Measurements from ENCODE around the gene NUDT6.
"Not testable (repeated sequence)": the region's sequence is repeated elsewhere in the genome, so short reads cannot be mapped to it uniquely, and the experiment has no call there.

NUDT6 gene

GRCh38 chr4:122845760-122846159, 76.6 kb downstream of the NUDT6 start:
- Histone ChIP-seq H2AFZ (ENCODE audit: insufficient read depth, low read length, poor library complexity) (no peak overlapping the region), H3K14ac (ENCODE audit: low read length) (no peak overlapping the region), H2BK12ac (ENCODE audit: low read length) (no peak overlapping the region), H3K4me2 (ENCODE audit: low read length) (no peak overlapping the region), H3K18ac (ENCODE audit: low read length) (no peak overlapping the region), H3K4me3 (ENCODE audit: low read depth, low read length) (no peak overlapping the region), H3K9me3 (ENCODE audit: insufficient read depth, low read depth, low read length) (no peaks in the 10 kb centered on the region), H3K27ac (ENCODE audit: low read depth, low read length) (no peak overlapping the region), H4K91ac (ENCODE audit: low read depth, low read length) (no peak overlapping the region), H3K4me1 (ENCODE audit: control insufficient read depth in 1 of 2, insufficient read depth in 2 of 2, low read length in 2 of 2) (peaks cover 2 to 6% of the 10 kb centered on the region in 2 experiments), H3K23ac (ENCODE audit: low read length) (no peak overlapping the region), H3K79me2 (ENCODE audit: control insufficient read depth, insufficient read depth, low read length, poor library complexity) (no peaks in the 10 kb centered on the region), H2BK120ac (ENCODE audit: insufficient read depth, low read length, poor library complexity) (no peak overlapping the region), H3K9ac (ENCODE audit: low read length) (no peak overlapping the region), H4K8ac (ENCODE audit: low read depth, low read length) (no peak overlapping the region), H3K4ac (ENCODE audit: low read depth, low read length) (no peak overlapping the region), H2AK5ac (ENCODE audit: low read length) (no peak overlapping the region), H3K79me1 (ENCODE audit: low read length) (no peaks in the 10 kb centered on the region), H2BK5ac (ENCODE audit: low read depth, low read length, poor library complexity) (no peak overlapping the region), H3K27me3 (ENCODE audit: insufficient read depth, low read length) (no peaks in the 10 kb centered on the region), H4K12ac (ENCODE audit: low read depth, low read length) (no peak overlapping the region), H3K36me3 (ENCODE audit: control insufficient read depth in 1 of 2, insufficient read depth in 2 of 2, low read length in 2 of 2) (no peaks in the 10 kb centered on the region)
- no CpG with 5 or more reads among the region's 3 CpGs for WGBS (ENCODE audit: extremely low coverage, insufficient coverage, insufficient read length)
- DNase-seq = no peak

GRCh38 chr4:122845066-122845465, 77.3 kb downstream of the NUDT6 start:
- no peak overlapping the region for H3K9ac ChIP-seq (ENCODE audit: low read length)
- DNase-seq = no peak
- no CpG with 5 or more reads among the region's 3 CpGs for WGBS (ENCODE audit: extremely low coverage, insufficient coverage, insufficient read length)

GRCh38 chr4:122844391-122844790, 78.0 kb downstream of the NUDT6 start:
- not testable (repeated sequence) for H3K4me2 ChIP-seq (ENCODE audit: low read length); H2AK5ac ChIP-seq (ENCODE audit: low read length); H3K27me3 ChIP-seq (ENCODE audit: insufficient read depth, low read length); H2BK5ac ChIP-seq (ENCODE audit: low read depth, low read length, poor library complexity); H3K4ac ChIP-seq (ENCODE audit: low read depth, low read length); H2BK120ac ChIP-seq (ENCODE audit: insufficient read depth, low read length, poor library complexity); H3K79me1 ChIP-seq (ENCODE audit: low read length); H3K4me3 ChIP-seq (ENCODE audit: low read depth, low read length); H4K12ac ChIP-seq (ENCODE audit: low read depth, low read length); H3K36me3 ChIP-seq (ENCODE audit: control insufficient read depth in 1 of 2, insufficient read depth in 2 of 2, low read length in 2 of 2); H3K14ac ChIP-seq (ENCODE audit: low read length); DNase-seq; H2AFZ ChIP-seq (ENCODE audit: insufficient read depth, low read length, poor library complexity); H4K8ac ChIP-seq (ENCODE audit: low read depth, low read length); H3K23ac ChIP-seq (ENCODE audit: low read length); H3K9ac ChIP-seq (ENCODE audit: low read length); H3K18ac ChIP-seq (ENCODE audit: low read length); H3K9me3 ChIP-seq (ENCODE audit: insufficient read depth, low read depth, low read length); H3K79me2 ChIP-seq (ENCODE audit: control insufficient read depth, insufficient read depth, low read length, poor library complexity); H3K4me1 ChIP-seq (ENCODE audit: control insufficient read depth in 1 of 2, insufficient read depth in 2 of 2, low read length in 2 of 2); H4K91ac ChIP-seq (ENCODE audit: low read depth, low read length); H2BK12ac ChIP-seq (ENCODE audit: low read length); H3K27ac ChIP-seq (ENCODE audit: low read depth, low read length)
- WGBS (ENCODE audit: extremely low coverage, insufficient coverage, insufficient read length) = no CpG with 5 or more reads among the region's 1 CpG

More at GRCh38 chr4:122845066-122845465, 77.3 kb downstream of the NUDT6 start:
- Histone ChIP-seq H3K4ac (ENCODE audit: low read depth, low read length) (no peak overlapping the region), H4K91ac (ENCODE audit: low read depth, low read length) (no peak overlapping the region), H3K79me2 (ENCODE audit: control insufficient read depth, insufficient read depth, low read length, poor library complexity) (no peaks in the 10 kb centered on the region), H2BK12ac (ENCODE audit: low read length) (no peak overlapping the region), H3K18ac (ENCODE audit: low read length) (no peak overlapping the region), H3K36me3 (ENCODE audit: control insufficient read depth in 1 of 2, insufficient read depth in 2 of 2, low read length in 2 of 2) (no peaks in the 10 kb centered on the region), H2AFZ (ENCODE audit: insufficient read depth, low read length, poor library complexity) (no peak overlapping the region), H2BK5ac (ENCODE audit: low read depth, low read length, poor library complexity) (no peak overlapping the region), H2BK120ac (ENCODE audit: insufficient read depth, low read length, poor library complexity) (no peak overlapping the region), H4K12ac (ENCODE audit: low read depth, low read length) (no peak overlapping the region), H2AK5ac (ENCODE audit: low read length) (no peak overlapping the region), H3K9me3 (ENCODE audit: insufficient read depth, low read depth, low read length) (no peaks in the 10 kb centered on the region), H3K23ac (ENCODE audit: low read length) (no peak overlapping the region), H3K4me1 (ENCODE audit: control insufficient read depth in 1 of 2, insufficient read depth in 2 of 2, low read length in 2 of 2) (peaks cover 2 to 6% of the 10 kb centered on the region in 2 experiments), H4K8ac (ENCODE audit: low read depth, low read length) (no peak overlapping the region), H3K27me3 (ENCODE audit: insufficient read depth, low read length) (no peaks in the 10 kb centered on the region), H3K4me2 (ENCODE audit: low read length) (no peak overlapping the region), H3K79me1 (ENCODE audit: low read length) (no peaks in the 10 kb centered on the region), H3K27ac (ENCODE audit: low read depth, low read length) (no peak overlapping the region), H3K4me3 (ENCODE audit: low read depth, low read length) (no peak overlapping the region), H3K14ac (ENCODE audit: low read length) (no peak overlapping the region)

- no peak for DNase-seq
- H2AK5ac ChIP-seq (ENCODE audit: low read length) = no peak overlapping the region
- H2BK120ac ChIP-seq (ENCODE audit: insufficient read depth, low read length, poor library complexity) = no peak overlapping the region
- H2AFZ ChIP-seq (ENCODE audit: insufficient read depth, low read length, poor library complexity) = no peak overlapping the region
- H3K79me2 ChIP-seq (ENCODE audit: control insufficient read depth, insufficient read depth, low read length, poor library complexity) = no peaks in the 10 kb centered on the region
- no peaks in the 10 kb centered on the region for H3K36me3 ChIP-seq (ENCODE audit: control insufficient read depth in 1 of 2, insufficient read depth in 2 of 2, low read length in 2 of 2)
- no peaks in the 10 kb centered on the region for H3K27me3 ChIP-seq (ENCODE audit: insufficient read depth, low read length)
- H3K4ac ChIP-seq (ENCODE audit: low read depth, low read length) = no peak overlapping the region
- no peak overlapping the region for H4K12ac ChIP-seq (ENCODE audit: low read depth, low read length)
- H3K79me1 ChIP-seq (ENCODE audit: low read length) = no peaks in the 10 kb centered on the region
- H3K27ac ChIP-seq (ENCODE audit: low read depth, low read length) = no peak overlapping the region
- no peak overlapping the region for H2BK12ac ChIP-seq (ENCODE audit: low read length)
- no peak overlapping the region for H2BK5ac ChIP-seq (ENCODE audit: low read depth, low read length, poor library complexity)
- H3K4me1 ChIP-seq (ENCODE audit: control insufficient read depth in 1 of 2, insufficient read depth in 2 of 2, low read length in 2 of 2) = peaks cover 2 to 6% of the 10 kb centered on the region in 2 experiments
- no peak overlapping the region for H3K14ac ChIP-seq (ENCODE audit: low read length)
- H3K18ac ChIP-seq (ENCODE audit: low read length) = no peak overlapping the region
- H3K9me3 ChIP-seq (ENCODE audit: insufficient read depth, low read depth, low read length) = no peaks in the 10 kb centered on the region
- H3K23ac ChIP-seq (ENCODE audit: low read length) = no peak overlapping the region
- no peak overlapping the region for H4K91ac ChIP-seq (ENCODE audit: low read depth, low read length)
- no peak overlapping the region for H3K4me3 ChIP-seq (ENCODE audit: low read depth, low read length)
- no peak overlapping the region for H4K8ac ChIP-seq (ENCODE audit: low read depth, low read length)
- no peak overlapping the region for H3K4me2 ChIP-seq (ENCODE audit: low read length)
- no peak overlapping the region for H3K9ac ChIP-seq (ENCODE audit: low read length)
- no CpG with 5 or more reads among the region's 4 CpGs for WGBS (ENCODE audit: extremely low coverage, insufficient coverage, insufficient read length)
Measured at GRCh38 chr4:122842984-122843531, 79.3 kb downstream of the NUDT6 start.

Measured in trophoblast cell (in vitro differentiated cells and primary cell).